ENCODE data around the gene LY9.
A peak's percentile ranks its signal among the peaks of the same experiment; 100 is the strongest.
"Not testable (repeated sequence)": the region's sequence is repeated elsewhere in the genome, so short reads cannot be mapped to it uniquely, and the experiment has no call there.

Gene LY9

GRCh38 chr1:160866001-160866694, 70.2 kb downstream of the LY9 start:
- no peak for DNase-seq (ENCODE audit: low read depth)

GRCh38 chr1:160866695-160867260, 70.8 kb downstream of the LY9 start:
- peak; percentile 90 for DNase-seq (ENCODE audit: low read depth)

- DNase-seq (ENCODE audit: low read depth): not testable (repeated sequence)
Measured at GRCh38 chr1:160867651-160868050, 71.7 kb downstream of the LY9 start.

- peak; percentile 24 for DNase-seq (ENCODE audit: low read depth)
Measured at GRCh38 chr1:160868141-160868540, 72.2 kb downstream of the LY9 start.

- DNase-seq (ENCODE audit: low read depth): peak; percentile 68
Measured at GRCh38 chr1:160874935-160875334, 79.0 kb downstream of the LY9 start.

- not testable (repeated sequence) for DNase-seq (ENCODE audit: low read depth)
Measured at GRCh38 chr1:160875591-160875990, 79.6 kb downstream of the LY9 start.

GRCh38 chr1:160876311-160876710, 80.3 kb downstream of the LY9 start:
- DNase-seq (ENCODE audit: low read depth): peak; percentile 94

- DNase-seq (ENCODE audit: low read depth): no peak
Measured at GRCh38 chr1:160877221-160877620, 81.2 kb downstream of the LY9 start.

Measured in amniotic epithelial cell (primary cell).